ENCODE data around the gene EVL. TPM values are rescaled to one million over a fixed set of nuclear protein-coding genes. Genes with fewer than 3 reads are reported as not detected.

The EVL gene
- total RNA-seq, 1 donor from 2014 or later: 159 TPM

DNA sequence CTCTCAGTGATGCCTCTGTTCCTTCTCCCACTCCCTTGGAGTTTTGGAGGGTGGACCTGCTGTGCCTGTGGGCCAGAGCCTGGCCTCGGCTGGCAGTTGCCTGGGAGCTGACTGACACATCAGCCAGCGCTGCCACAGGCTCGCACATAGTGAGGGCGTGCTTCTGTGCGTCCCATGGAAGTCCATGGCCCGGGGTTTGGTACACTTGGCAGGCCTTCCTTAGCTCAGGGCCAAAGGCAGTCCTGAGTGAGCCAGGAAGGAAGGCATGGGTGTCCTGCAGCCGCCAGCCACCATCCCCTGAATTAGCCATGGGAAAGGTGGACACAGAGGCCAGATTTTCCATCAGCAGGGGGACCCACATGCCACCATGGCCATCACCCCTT, 95.3 kb downstream of the EVL start:
- no peak overlapping the region for H3K27ac Mint-ChIP-seq
- no peaks in the 10 kb centered on the region for H3K36me3 Mint-ChIP-seq
- no peak overlapping the region for H3K4me3 Mint-ChIP-seq
- peaks cover 12% of the 10 kb centered on the region for H3K4me1 Mint-ChIP-seq (ENCODE audit: unreplicated experiment)
- TF ChIP-seq, protein P1, sequence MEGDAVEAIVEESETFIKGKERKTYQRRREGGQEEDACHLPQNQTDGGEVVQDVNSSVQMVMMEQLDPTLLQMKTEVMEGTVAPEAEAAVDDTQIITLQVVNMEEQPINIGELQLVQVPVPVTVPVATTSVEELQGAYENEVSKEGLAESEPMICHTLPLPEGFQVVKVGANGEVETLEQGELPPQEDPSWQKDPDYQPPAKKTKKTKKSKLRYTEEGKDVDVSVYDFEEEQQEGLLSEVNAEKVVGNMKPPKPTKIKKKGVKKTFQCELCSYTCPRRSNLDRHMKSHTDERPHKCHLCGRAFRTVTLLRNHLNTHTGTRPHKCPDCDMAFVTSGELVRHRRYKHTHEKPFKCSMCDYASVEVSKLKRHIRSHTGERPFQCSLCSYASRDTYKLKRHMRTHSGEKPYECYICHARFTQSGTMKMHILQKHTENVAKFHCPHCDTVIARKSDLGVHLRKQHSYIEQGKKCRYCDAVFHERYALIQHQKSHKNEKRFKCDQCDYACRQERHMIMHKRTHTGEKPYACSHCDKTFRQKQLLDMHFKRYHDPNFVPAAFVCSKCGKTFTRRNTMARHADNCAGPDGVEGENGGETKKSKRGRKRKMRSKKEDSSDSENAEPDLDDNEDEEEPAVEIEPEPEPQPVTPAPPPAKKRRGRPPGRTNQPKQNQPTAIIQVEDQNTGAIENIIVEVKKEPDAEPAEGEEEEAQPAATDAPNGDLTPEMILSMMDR (conservative IDR thresholded peaks at IDR 0.05): no peak
- H3K9me3 Mint-ChIP-seq: no peaks in the 10 kb centered on the region
- peaks cover 58% of the 10 kb centered on the region for H3K27me3 Mint-ChIP-seq
- no peak for DNase-seq (ENCODE audit: extremely low spot score, unreplicated experiment)

DNA sequence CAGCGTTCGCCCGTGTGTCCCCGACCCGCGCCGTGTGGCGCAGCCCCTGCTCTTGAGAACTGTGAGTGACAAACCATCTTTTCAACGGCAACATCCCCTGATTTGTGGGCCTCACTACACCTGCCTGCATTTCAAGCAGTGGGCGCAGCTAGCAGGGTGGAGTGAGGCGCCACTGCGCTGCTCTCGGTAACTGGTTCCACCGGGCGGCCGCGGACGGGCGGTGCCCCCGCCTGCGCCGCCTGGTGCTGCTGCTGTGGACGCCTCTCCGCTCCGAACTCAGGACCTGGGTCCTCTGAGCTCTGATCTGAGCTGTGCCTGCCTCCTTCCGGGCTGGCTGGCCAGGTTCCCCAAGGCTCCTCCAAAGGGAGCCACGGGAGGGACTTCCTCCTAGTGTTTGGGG, 100.2 kb downstream of the EVL start:
- H3K27ac Mint-ChIP-seq: peak overlapping the region; percentile 54
- TF ChIP-seq, protein P1 (conservative IDR thresholded peaks at IDR 0.05): no peak
- no peak for DNase-seq (ENCODE audit: extremely low spot score, unreplicated experiment)
- H3K27me3 Mint-ChIP-seq: peaks cover 25% of the 10 kb centered on the region
- H3K9me3 Mint-ChIP-seq: no peaks in the 10 kb centered on the region
- peaks cover 3% of the 10 kb centered on the region for H3K4me1 Mint-ChIP-seq (ENCODE audit: unreplicated experiment)
- no peak overlapping the region for H3K4me3 Mint-ChIP-seq
- no peaks in the 10 kb centered on the region for H3K36me3 Mint-ChIP-seq

DNA sequence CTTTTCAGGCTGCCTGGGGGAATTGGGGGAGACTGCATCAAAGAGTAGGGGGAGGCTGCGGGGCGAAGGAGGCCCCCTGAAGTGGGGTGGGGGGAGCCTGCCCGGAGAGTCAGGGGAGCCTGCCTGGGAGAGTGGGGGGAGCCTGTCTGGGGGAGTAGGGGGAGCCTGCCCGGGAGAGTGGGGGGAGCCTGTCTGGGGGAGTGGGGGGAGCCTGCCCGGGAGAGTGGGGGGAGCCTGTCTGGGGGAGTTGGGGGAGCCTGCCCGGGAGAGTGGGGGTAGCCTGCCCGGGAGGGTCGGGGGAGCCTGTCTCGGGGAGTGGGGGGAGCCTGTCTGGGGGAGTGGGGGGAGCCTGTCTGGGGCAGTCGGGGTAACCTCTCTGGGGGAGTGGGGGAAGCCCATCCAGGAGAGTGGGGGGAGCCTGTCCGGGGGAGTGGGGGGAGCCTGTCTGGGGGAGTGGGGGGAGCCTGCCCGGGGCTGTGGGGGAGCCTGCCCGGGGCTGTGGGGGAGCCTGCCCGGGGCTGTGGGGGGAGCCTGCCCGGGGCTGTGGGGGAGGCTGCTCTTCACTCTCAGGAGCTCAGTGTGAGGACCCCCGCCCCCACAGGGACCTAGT, 100.7 kb downstream of the EVL start:
- Mint-ChIP-seq H3K27ac (no peak overlapping the region), H3K4me1 (ENCODE audit: unreplicated experiment) (peaks cover 3% of the 10 kb centered on the region), H3K36me3 (no peaks in the 10 kb centered on the region), H3K27me3 (peaks cover 23% of the 10 kb centered on the region), H3K4me3 (no peak overlapping the region), H3K9me3 (no peaks in the 10 kb centered on the region)
- DNase-seq (ENCODE audit: extremely low spot score, unreplicated experiment): no peak
- TF ChIP-seq, protein P1 (conservative IDR thresholded peaks at IDR 0.05): no peak

DNA sequence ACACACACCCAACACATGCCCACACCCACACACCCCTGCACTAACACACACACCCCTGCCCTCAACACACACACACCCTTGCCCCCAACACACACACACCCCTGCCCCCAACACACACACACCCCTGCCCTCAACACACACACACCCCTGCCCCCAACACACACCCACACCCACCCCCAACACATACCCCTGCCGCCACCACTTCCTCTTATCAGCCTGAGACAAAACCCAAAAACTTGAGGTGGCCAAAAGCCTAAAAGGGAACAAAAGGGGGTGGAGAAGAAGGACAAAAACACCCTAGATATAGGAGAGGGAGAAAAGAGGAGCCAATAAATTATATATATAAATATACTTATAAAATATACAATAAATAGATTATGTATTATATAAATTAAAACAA, 103.3 kb downstream of the EVL start:
- H3K4me1 Mint-ChIP-seq (ENCODE audit: unreplicated experiment): peaks cover 3% of the 10 kb centered on the region
- TF ChIP-seq, protein P1 (conservative IDR thresholded peaks at IDR 0.05): no peak
- no peaks in the 10 kb centered on the region for H3K36me3 Mint-ChIP-seq
- peaks cover 18% of the 10 kb centered on the region for H3K27me3 Mint-ChIP-seq
- H3K27ac Mint-ChIP-seq: no peak overlapping the region
- no peaks in the 10 kb centered on the region for H3K9me3 Mint-ChIP-seq
- DNase-seq (ENCODE audit: extremely low spot score, unreplicated experiment): no peak
- H3K4me3 Mint-ChIP-seq: no peak overlapping the region

DNA sequence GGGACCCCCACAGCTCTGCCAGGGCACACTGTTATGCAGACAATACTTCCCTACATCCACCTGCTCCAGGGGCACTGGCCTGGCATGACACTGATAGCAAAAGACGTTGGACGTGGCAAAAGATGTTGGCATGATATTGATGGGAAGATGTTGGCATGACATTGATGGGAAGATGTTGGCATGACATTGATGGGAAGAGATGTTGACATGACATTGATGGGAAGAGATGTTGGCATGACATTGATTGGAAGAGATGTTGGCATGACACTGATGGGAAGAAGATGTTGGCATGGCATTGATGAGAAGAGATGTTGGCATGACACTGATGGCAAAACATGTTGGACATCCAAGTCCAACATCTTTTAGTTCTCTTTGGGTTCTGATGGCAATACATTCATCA, 105.7 kb downstream of the EVL start:
- peaks cover 15% of the 10 kb centered on the region for H3K27me3 Mint-ChIP-seq
- TF ChIP-seq, protein P1 (conservative IDR thresholded peaks at IDR 0.05): no peak
- DNase-seq (ENCODE audit: extremely low spot score, unreplicated experiment): no peak
- H3K4me3 Mint-ChIP-seq: no peak overlapping the region
- no peaks in the 10 kb centered on the region for H3K9me3 Mint-ChIP-seq
- H3K27ac Mint-ChIP-seq: no peak overlapping the region
- no peaks in the 10 kb centered on the region for H3K4me1 Mint-ChIP-seq (ENCODE audit: unreplicated experiment)
- no peaks in the 10 kb centered on the region for H3K36me3 Mint-ChIP-seq

DNA sequence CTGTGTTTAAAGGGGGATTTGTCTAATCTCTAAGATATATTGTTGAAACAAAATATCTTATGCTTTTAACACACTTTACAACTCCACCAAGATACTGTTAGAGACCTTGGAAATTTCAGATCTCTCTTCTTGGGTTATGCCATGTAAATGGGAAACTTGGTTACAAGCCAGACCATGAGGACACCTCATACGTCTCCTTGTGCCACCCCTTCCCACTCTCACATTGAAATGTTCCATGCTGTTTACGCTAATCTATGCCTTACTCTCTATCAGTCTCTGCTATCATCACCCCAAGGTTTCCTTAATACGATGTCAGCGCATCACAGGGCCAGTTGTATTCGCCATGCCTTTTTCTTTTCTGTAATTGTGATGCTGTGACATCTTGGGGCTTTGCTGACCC, 107.6 kb downstream of the EVL start:
- Mint-ChIP-seq H3K9me3 (no peaks in the 10 kb centered on the region), H3K36me3 (no peaks in the 10 kb centered on the region), H3K27ac (peak overlapping the region; percentile 57), H3K27me3 (peaks cover 15% of the 10 kb centered on the region), H3K4me3 (no peak overlapping the region), H3K4me1 (ENCODE audit: unreplicated experiment) (no peaks in the 10 kb centered on the region)
- TF ChIP-seq, protein P1 (conservative IDR thresholded peaks at IDR 0.05): no peak
- no peak for DNase-seq (ENCODE audit: extremely low spot score, unreplicated experiment)

All from type B pancreatic cell (in vitro differentiated cells).